ENCODE measurements around the gene RAMACL.
"Not testable (repeated sequence)": the region's sequence is repeated elsewhere in the genome, so short reads cannot be mapped to it uniquely, and the experiment has no call there.

Gene RAMACL

DNA sequence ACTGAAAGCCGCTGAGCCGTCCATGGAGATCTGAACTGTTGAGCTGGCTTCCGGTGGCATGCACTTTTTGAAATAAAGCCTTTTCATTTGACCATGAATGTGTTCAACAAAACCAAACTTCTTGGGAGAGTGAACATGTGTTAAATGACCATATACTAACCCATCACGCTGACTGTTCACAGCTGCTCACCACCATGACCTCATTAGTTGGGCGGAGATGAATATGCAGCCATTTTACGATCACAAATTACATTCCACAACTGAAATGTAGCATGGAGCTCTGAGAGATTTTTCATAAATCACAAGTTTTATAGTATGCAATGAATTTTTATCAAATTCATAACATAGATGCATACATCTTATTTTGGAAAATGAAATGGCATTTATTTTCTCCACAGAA, 4.2 kb downstream of the RAMACL start:
- TF ChIP-seq CTCF (IDR thresholded peaks at IDR 0.05; ENCODE audit: insufficient read depth, missing control alignments), result no peak
- DNase-seq (ENCODE audit: insufficient read length, low spot score), result no peak

DNA sequence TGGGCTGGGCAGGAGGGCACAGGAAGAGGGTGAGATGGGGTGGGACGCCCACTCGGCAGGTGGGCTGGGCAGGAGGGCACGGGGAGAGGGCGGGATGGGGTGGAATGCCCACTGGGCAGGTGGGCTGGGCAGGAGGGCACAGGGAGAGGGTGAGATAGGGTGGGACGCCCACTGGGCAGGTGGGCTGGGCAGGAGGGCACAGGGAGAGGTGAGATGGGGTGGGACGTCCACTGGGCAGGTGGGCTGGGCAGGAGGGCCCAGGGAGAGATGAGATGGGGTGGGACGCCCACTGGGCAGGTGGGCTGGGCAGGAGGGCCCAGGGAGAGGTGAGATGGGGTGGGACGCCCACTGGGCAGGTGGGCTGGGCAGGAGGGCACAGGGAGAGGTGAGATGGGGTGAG, 4.7 kb downstream of the RAMACL start:
- not testable (repeated sequence) for DNase-seq (ENCODE audit: insufficient read length, low spot score); FAIRE-seq

More for the DNA sequence above, 4.2 kb downstream of the RAMACL start:
- FAIRE-seq, result no peak

DNA sequence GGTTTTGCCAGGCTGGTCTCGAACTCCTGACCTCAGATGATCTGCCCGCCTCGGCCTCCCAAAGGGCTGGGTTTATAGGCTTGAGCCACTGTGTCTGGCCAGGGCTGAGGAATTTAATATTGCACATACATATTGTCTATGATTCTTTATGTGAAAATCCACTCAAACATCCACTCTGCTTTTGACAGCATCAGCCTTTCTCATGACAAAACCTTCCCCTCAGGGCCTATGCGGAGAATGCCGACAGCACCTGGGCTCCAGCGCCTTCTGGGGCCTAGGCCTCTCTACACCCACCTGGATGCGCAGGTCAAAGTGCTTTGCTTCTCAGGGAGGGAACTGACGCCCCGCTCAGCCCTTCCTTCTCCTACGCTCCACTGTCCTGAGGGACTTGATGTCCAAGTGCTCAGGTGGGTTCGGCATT, 5.4 kb downstream of the RAMACL start:
- no peak for FAIRE-seq
- no peak for DNase-seq (ENCODE audit: insufficient read length, low spot score)

DNA sequence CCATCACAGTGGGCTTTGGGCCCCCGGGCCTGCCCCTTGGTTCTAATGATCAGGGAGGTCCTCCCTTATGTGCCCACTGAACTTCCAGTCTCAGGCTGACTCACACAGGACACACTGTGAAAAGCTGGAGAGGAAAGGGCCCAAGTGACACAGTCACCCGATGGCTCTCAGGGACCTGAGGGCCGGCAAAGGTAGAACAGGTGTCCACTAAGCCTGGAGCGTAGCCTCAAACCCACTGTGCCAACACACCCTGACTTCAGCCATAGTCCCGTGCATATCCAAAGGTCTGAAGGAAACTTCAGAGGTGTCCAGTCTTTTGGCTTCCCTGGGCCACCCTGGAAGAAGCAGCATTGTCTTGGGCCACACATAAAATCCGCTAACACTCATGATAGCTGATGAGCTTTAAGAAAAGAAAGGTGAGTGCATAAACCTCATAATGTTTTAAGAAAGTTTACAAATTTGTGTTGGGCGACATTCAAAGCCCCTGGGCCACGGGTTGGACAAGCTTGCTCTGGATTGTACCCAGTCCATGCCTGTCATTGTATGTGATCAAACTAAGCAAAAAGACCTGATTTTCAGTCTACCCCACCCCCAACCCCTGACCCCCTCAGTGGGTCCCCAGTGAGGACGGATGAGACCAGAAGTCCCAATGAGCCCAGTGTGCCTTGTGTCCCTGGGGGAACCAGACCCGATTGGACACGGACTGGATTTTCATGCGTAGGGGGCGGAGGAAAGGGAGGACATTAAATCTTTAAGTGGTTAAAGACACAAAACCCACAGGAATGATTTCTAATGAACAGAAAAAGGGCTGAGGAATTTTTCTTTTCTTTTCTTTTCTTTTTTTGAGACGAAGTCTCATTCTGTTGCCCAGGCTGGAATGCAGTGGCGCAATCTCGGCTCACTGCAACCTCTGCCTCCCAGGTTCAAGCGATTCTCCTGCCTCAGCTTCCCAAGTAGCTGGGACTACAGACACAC, 6.1 kb downstream of the RAMACL start:
- DNase-seq (ENCODE audit: insufficient read length, low spot score), result no peak
- no peak for FAIRE-seq
- TF ChIP-seq CTCF (IDR thresholded peaks at IDR 0.05; ENCODE audit: insufficient read depth, missing control alignments), result no peak

More for the DNA sequence above, 5.4 kb downstream of the RAMACL start:
- no peak for TF ChIP-seq CTCF (IDR thresholded peaks at IDR 0.05; ENCODE audit: insufficient read depth, missing control alignments)

DNA sequence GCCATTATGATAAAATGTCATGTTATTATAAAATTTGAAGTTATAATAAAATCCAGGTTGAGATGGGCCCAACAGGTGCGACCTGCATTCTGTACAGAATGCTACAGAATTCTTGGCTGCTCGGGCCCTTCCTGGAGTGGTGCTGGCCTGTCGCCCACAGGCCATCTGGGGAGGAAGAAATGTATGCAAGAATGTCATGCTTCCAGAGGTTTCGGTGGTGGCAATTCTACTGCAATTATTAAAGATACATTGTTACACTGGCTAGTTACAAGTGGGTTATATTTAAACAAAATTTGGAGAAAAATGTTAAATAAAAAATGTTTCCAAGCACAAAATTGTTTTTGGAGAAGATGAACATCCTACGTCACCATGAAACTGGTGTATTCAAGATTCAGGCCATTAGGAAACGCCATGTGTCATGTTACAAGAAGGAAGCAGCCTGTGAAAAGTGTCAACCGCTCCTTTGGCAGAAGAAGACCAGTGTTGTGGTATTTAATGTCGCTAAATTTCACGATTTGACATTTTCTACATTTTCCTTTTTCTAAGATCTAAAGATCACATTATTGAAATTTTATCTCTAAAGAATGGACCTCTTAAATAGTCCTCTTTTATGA, 7.1 kb downstream of the RAMACL start:
- no peak for TF ChIP-seq CTCF (IDR thresholded peaks at IDR 0.05; ENCODE audit: insufficient read depth, missing control alignments)
- FAIRE-seq, result no peak

DNA sequence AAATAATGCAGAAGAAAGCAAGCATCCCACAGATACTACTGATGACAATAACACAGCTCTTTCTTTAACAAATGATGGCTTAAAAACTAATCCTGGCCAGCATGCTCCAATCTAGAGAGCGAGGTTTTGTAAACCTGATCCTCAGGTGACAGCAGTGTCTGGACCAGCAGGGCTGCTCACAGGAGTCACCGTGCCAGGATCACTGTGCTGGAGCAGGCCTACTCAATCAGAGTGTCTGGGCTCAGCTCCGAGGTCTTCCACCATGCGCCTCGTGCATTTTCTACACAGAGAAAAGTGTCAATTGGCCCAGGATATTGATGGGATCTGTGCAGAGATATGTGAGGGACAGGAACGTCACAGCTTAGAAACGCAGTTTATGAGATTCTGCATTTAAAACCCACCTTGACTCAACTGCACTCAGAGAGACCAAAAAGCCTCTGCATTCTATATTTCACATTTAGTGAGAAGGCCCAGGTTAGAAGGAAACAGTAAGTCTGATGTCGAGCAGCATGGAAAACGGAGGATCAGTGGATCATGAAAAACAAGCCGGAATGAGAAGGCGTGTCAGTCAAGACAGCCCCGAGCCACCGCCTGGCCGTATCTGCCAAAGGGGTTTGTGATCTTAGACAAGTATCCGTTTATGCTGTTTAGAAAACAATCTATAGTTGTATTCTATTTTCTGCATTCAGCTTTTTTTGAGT, 7.8 kb downstream of the RAMACL start:
- DNase-seq (ENCODE audit: insufficient read length, low spot score) (no peak), FAIRE-seq (no peak)

More for the DNA sequence above, 7.1 kb downstream of the RAMACL start:
- no peak for DNase-seq (ENCODE audit: insufficient read length, low spot score)

More for the DNA sequence above, 7.8 kb downstream of the RAMACL start:
- TF ChIP-seq CTCF (IDR thresholded peaks at IDR 0.05; ENCODE audit: insufficient read depth, missing control alignments), result no peak

Measured in D721Med (cell line).